DND-41 (cell line): ENCODE measurements around the gene FAM20B.

ENCODE experiments used
- CTCF ChIP-seq: IDR thresholded peaks from 2 replicates; pipeline ENCODE4 v1.5.1; 2012; ENCODE audit warnings: borderline replicate concordance, low read length, moderate library complexity, mild to moderate bottlenecking; ENCODE audit not compliant: poor library complexity, severe bottlenecking; ENCODE audit errors: extremely low read depth
- EZH2 ChIP-seq: IDR thresholded peaks from 3 replicates; pipeline ENCODE4 v1.6.1; 2012; ENCODE audit warnings: borderline replicate concordance, low read depth, mild to moderate bottlenecking, moderate library complexity, low read length, inconsistent platforms; ENCODE audit not compliant: severe bottlenecking

DNA sequence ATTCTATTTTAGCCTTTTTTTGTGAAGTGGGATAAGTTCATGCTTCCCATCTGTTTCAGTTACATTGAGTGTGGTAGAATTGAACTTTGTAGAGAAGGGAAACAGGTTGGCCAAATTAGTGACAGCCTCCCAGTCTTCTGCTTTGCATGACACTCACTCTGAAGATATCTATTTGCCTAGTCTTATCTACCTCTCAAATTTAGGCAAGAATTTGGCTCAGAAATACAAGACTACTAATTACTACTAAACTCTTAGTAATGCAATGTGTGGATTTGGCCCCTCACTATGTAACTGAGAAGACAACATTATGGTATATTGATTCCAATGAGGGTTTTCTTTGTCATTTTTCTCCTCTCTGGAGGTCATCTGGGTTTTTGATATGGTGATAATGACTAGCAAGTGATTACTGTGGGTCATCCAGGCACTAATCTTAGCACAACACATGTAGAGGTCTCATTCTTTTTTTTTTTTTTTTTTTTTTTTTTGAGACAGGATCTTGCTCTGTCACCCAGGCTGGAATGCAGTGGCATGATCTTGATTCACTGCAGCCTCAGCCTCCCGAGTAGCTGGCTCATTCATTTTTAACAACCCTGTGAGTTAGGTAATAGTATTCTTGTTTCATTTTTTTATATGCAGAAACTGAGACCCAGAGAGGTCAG lies 6.3 kb downstream of the FAM20B start:
- TF ChIP-seq CTCF (no peak), EZH2 (no peak)
